Activated CD8-positive, alpha-beta T cell treated with anti-CD3 and anti-CD28 coated beads for 36 hours (primary cell): ENCODE data around the gene SPPL3. TPM values are rescaled to one million over a fixed set of nuclear protein-coding genes. Genes with fewer than 3 reads are reported as not detected.

Experiments
- ATAC-seq: fragments of 200-7000 bp; cut with Tn5 transposase; one replicate; pipeline ENCODE4 v1.10.0; 2021; ENCODE audit warnings: mild to moderate bottlenecking, moderate library complexity
- CTCF ChIA-PET: fragments of 350-600 bp; sonication (Branson Sonifier 250); formaldehyde crosslinking; loops from one replicate; lab custom pipeline; 2021; ENCODE audit warnings: antibody characterized with exemption; lab: Charles Lee
- POLR2A ChIA-PET: fragments of 350-600 bp; sonication (Branson Sonifier 250); formaldehyde crosslinking; loops from one replicate; lab custom pipeline; 2021; ENCODE audit warnings: antibody characterized with exemption; lab: Charles Lee
- DNase-seq: peaks from one replicate; pipeline ENCODE4 v3.0.0-alpha.2; 2020
- H3K27ac Mint-ChIP-seq: one replicate; pipeline ENCODE4 v1.8.0; 2021; ENCODE audit warnings: mild to moderate bottlenecking, mixed read lengths
- H3K27me3 Mint-ChIP-seq: one replicate; pipeline ENCODE4 v1.8.0; 2021; ENCODE audit warnings: mixed read lengths
- H3K36me3 Mint-ChIP-seq: one replicate; pipeline ENCODE4 v1.8.0; 2021; ENCODE audit warnings: low read depth, mixed read lengths
- H3K4me1 Mint-ChIP-seq: one replicate; pipeline ENCODE4 v1.8.0; 2021; ENCODE audit warnings: low read depth, mixed read lengths
- H3K4me3 Mint-ChIP-seq: one replicate; pipeline ENCODE4 v1.8.0; 2021; ENCODE audit warnings: mild to moderate bottlenecking, moderate library complexity, mixed read lengths
- H3K9me3 Mint-ChIP-seq: one replicate; pipeline ENCODE4 v1.8.0; 2021; ENCODE audit warnings: mixed read lengths
- intact Hi-C: fragments of 100-400 bp; cut with micrococcal nuclease; formaldehyde crosslinking; loops from one replicate; pipeline ENCODE4 v1.10.0; 2022
- total RNA-seq, 2 experiments: library from RNA; stranded (reverse); gene quantifications; one replicate each; pipeline ENCODE4 v1.2.3, GENCODE V29; 2021
- TF ChIP-seq, protein P1 (sequence below): fragments of 200-600 bp; IDR thresholded peaks from one replicate; pipeline ENCODE4 v1.8.0; 2022; ENCODE audit warnings: antibody characterized with exemption, mild to moderate bottlenecking

Gene SPPL3
- total RNA-seq, 2 experiments from 2014 or later: 19.8 to 20.8 TPM

- CTCF ChIA-PET: no interaction called here
- TF ChIP-seq, protein P1, sequence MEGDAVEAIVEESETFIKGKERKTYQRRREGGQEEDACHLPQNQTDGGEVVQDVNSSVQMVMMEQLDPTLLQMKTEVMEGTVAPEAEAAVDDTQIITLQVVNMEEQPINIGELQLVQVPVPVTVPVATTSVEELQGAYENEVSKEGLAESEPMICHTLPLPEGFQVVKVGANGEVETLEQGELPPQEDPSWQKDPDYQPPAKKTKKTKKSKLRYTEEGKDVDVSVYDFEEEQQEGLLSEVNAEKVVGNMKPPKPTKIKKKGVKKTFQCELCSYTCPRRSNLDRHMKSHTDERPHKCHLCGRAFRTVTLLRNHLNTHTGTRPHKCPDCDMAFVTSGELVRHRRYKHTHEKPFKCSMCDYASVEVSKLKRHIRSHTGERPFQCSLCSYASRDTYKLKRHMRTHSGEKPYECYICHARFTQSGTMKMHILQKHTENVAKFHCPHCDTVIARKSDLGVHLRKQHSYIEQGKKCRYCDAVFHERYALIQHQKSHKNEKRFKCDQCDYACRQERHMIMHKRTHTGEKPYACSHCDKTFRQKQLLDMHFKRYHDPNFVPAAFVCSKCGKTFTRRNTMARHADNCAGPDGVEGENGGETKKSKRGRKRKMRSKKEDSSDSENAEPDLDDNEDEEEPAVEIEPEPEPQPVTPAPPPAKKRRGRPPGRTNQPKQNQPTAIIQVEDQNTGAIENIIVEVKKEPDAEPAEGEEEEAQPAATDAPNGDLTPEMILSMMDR: no peak
- peaks cover 12% of the 10 kb centered on the region for H3K36me3 Mint-ChIP-seq
- H3K27ac Mint-ChIP-seq: peak overlapping the region; percentile 28
- ATAC-seq (no peak), DNase-seq (no peak)
- no peaks in the 10 kb centered on the region for H3K27me3 Mint-ChIP-seq
- H3K9me3 Mint-ChIP-seq: no peaks in the 10 kb centered on the region
- H3K4me3 Mint-ChIP-seq: no peak overlapping the region
- peaks cover 23% of the 10 kb centered on the region for H3K4me1 Mint-ChIP-seq
- POLR2A ChIA-PET: no interaction called here
- intact Hi-C loops: no loop called here
Measured at GRCh38 chr12:120771097-120771496, 133.1 kb downstream of the SPPL3 start.

DNA sequence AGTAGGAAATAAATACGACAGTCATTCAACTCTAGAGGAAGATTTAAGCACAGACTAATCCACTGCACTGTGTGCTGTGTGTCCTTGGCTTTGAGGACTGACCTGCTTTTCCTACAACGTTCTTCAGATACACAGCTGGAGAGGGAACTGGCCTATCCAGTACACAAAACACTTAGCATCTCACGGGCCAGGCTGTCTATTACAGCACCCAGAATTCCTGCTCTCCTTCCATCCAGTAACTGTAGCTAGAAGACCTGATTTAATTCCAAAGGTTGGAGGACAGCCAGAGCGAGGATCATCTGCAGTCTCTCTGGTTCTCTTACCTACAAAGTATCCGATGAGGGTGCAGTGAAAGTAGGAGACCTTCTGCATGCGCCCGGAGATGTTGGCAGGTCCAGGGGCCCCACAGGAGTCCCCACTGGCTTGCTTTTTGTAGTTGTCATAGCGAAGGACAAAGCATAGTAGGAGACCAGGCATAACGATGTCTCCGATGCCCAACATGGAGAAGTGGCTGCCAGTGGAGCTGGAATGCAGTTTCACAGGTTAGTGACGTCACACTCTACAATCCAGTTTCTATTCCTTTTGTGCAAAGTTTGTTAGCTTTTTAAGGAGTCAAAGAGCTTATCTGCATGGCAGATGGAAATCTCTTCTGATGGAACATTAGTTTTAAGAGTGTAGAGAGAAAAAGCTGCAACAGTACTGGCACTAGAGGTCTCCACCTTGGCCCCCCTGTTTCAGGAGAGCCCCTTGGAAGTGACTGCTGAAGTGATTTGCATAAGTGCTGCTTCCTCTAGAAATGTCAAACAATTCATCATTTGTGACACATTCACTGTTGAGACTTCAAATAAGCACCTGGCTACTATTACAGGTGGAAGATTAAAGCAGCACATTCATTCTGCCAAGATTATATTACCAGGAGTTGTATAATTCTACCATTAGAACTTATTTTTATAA is 136.8 kb downstream of the SPPL3 start:
- POLR2A ChIA-PET: no interaction called here
- Mint-ChIP-seq H3K4me3 (no peak overlapping the region), H3K4me1 (peaks cover 3% of the 10 kb centered on the region), H3K36me3 (peaks cover 9% of the 10 kb centered on the region), H3K27me3 (no peaks in the 10 kb centered on the region), H3K27ac (no peak overlapping the region), H3K9me3 (no peaks in the 10 kb centered on the region)
- intact Hi-C loops: no loop called here
- no peak for DNase-seq
- TF ChIP-seq, protein P1: no peak
- CTCF ChIA-PET: interaction anchor here (1.3 to 1.4 kb wide), 2 partner anchors 205 to 292 kb away, joined by 3 to 7 read pairs; no protein-coding TSS in a partner anchor
- no peak for ATAC-seq

DNA sequence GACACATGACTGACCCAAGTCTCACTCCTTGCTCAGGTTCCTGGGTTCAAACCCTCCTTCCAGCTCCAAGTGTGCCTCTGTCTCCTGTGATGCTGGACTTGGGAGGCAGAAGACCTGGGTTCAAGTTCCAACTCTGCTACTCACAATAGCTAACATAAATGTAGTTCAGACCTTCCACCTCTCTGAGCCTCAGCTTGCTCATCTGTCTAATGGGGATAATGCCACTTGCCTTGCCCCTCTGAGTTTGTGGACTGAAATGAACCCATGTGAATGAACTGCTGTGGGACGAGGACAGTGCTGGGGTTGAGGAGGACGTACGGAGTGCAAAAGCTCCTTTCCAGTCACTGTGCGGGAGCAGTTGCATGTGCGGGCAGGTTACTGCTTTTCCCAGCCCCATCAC is 137.6 kb downstream of the SPPL3 start:
- peaks cover 9% of the 10 kb centered on the region for H3K36me3 Mint-ChIP-seq
- ChIA-PET CTCF (interaction anchor here (1.3 to 1.4 kb wide), 2 partner anchors 205 to 293 kb away, joined by 3 to 7 read pairs; no protein-coding TSS in a partner anchor), POLR2A (interaction anchor here (1.6 kb wide), 1 partner anchor 8 kb away, joined by 4 read pairs; no protein-coding TSS in a partner anchor)
- no peaks in the 10 kb centered on the region for H3K9me3 Mint-ChIP-seq
- ATAC-seq: no peak
- H3K27ac Mint-ChIP-seq: peak overlapping the region; percentile 20
- intact Hi-C loops: no loop called here
- TF ChIP-seq, protein P1: no peak
- H3K4me1 Mint-ChIP-seq: peaks cover 3% of the 10 kb centered on the region
- no peaks in the 10 kb centered on the region for H3K27me3 Mint-ChIP-seq
- no peak overlapping the region for H3K4me3 Mint-ChIP-seq
- DNase-seq: no peak

DNA sequence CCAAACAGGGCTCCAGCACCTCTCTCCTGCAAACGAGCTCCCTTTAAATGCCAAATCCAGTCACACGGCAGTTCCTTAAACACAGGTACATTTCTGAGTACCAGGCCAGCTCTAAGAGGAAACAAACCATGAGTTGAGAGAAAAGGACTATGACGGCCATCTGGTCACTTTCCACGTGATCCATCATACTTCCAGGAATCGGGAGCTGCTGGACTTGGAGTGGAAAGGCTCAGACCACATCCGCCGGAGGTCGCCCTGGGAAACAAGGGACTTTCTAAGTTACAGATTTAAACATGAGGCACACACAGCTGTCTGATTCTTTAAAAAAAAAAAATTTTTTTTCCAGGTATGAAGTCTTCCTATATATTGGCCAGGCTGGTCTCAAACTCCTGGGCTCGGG is 139.3 kb downstream of the SPPL3 start:
- Mint-ChIP-seq H3K9me3 (no peaks in the 10 kb centered on the region), H3K27ac (no peak overlapping the region)

More for the DNA sequence above, 139.3 kb downstream of the SPPL3 start:
- intact Hi-C loops: no loop called here
- ATAC-seq: no peak
- POLR2A ChIA-PET: interaction anchor here (1.6 kb wide), 1 partner anchor 10 kb away, joined by 4 read pairs; no protein-coding TSS in a partner anchor
- TF ChIP-seq, protein P1: no peak
- no peaks in the 10 kb centered on the region for H3K27me3 Mint-ChIP-seq
- H3K36me3 Mint-ChIP-seq: peaks cover 14% of the 10 kb centered on the region
- CTCF ChIA-PET: interaction anchor here (1.5 to 1.8 kb wide), 2 partner anchors 11 to 207 kb away, joined by 5 to 6 read pairs; no protein-coding TSS in a partner anchor
- DNase-seq: no peak
- no peaks in the 10 kb centered on the region for H3K4me1 Mint-ChIP-seq
- H3K4me3 Mint-ChIP-seq: no peak overlapping the region
